CD4-positive, CD25-positive, alpha-beta regulatory T cell (primary cell): ENCODE measurements around the gene ERICH6B. TPM values are rescaled to one million over a fixed set of nuclear protein-coding genes. Genes with fewer than 3 reads are reported as not detected.

Experiments used
- ATAC-seq, 2 donors: fragments of 150-1000 bp; cut with Tn5 transposase; one replicate each; pipeline ENCODE4 v1.10.0; 2021; ENCODE audit warnings: low read depth in 2 of 2, moderate number of reproducible peaks in 2 of 2, moderate library complexity in 1 of 2
- DNase-seq, 3 donors: peaks; one replicate each; pipeline versions ENCODE4 v3.0.0 to v3.0.0-alpha.2; 2012 to 2022; ENCODE audit warnings: mixed read lengths in 1 of 3
- H3K27ac ChIP-seq: one replicate; pipeline ENCODE4 v1.7.0; 2013; ENCODE audit warnings: mild to moderate bottlenecking, low read length; ENCODE audit not compliant: insufficient read depth, poor library complexity, severe bottlenecking
- H3K27me3 ChIP-seq: one replicate; pipeline ENCODE4 v1.7.0; 2013; ENCODE audit warnings: low read length; ENCODE audit not compliant: control insufficient read depth, insufficient read depth
- H3K36me3 ChIP-seq: one replicate; pipeline ENCODE4 v1.7.0; 2013; ENCODE audit warnings: mild to moderate bottlenecking, low read length, moderate library complexity; ENCODE audit not compliant: control insufficient read depth, insufficient read depth
- H3K4me1 ChIP-seq: 2 replicates; pipeline ENCODE4 v1.7.0; 2013; ENCODE audit warnings: mild to moderate bottlenecking, low read length; ENCODE audit not compliant: insufficient read depth, control insufficient read depth, poor library complexity, severe bottlenecking
- H3K4me3 ChIP-seq: one replicate; pipeline ENCODE4 v1.7.0; 2013; ENCODE audit warnings: low read depth, mild to moderate bottlenecking, low read length, moderate library complexity
- H3K9me3 ChIP-seq, 2 experiments: 1 replicate in 1 of 2; 2 replicates in 1 of 2; pipeline ENCODE4 v1.7.0; 2013; ENCODE audit warnings: low read length in 2 of 2, mild to moderate bottlenecking in 1 of 2, moderate library complexity in 1 of 2; ENCODE audit not compliant: control insufficient read depth in 2 of 2
- H3K27ac Mint-ChIP-seq, 3 donors: one replicate each; pipeline ENCODE4 v1.8.0; 2020 to 2022; ENCODE audit warnings: mild to moderate bottlenecking in 3 of 3, mixed read lengths in 3 of 3, moderate library complexity in 2 of 3
- H3K27me3 Mint-ChIP-seq: one replicate; pipeline ENCODE4 v1.8.0; 2022; ENCODE audit warnings: mild to moderate bottlenecking, mixed read lengths
- H3K36me3 Mint-ChIP-seq: one replicate; pipeline ENCODE4 v1.8.0; 2020; ENCODE audit warnings: mixed read lengths
- H3K4me1 Mint-ChIP-seq, 4 donors: one replicate each; pipeline ENCODE4 v1.8.0; 2020 to 2022; ENCODE audit warnings: mixed read lengths in 4 of 4, mild to moderate bottlenecking in 1 of 4
- H3K4me3 Mint-ChIP-seq, 4 donors: one replicate each; pipeline ENCODE4 v1.8.0; 2020 to 2022; ENCODE audit warnings: mild to moderate bottlenecking in 4 of 4, mixed read lengths in 4 of 4, moderate library complexity in 3 of 4
- H3K9me3 Mint-ChIP-seq, 7 donors: one replicate each; pipeline ENCODE4 v1.8.0; 2020 to 2022; ENCODE audit warnings: mixed read lengths in 7 of 7, mild to moderate bottlenecking in 3 of 7, moderate library complexity in 2 of 7
- polyA plus RNA-seq, 4 donors: library from polyadenylated mRNA; unstranded; fragments of 300-500 nt; fragmentation: Illumina TruSeq; gene quantifications; one replicate each; pipeline ENCODE4 v1.2.3, GENCODE V29; 2021
- total RNA-seq: library from RNA; stranded (reverse); gene quantifications from one replicate; pipeline ENCODE4 v1.2.3, GENCODE V29; 2022

Gene ERICH6B
- total and polyA plus RNA-seq, 5 donors from 2014 or later: 0.38 TPM; not detected in 4

DNA sequence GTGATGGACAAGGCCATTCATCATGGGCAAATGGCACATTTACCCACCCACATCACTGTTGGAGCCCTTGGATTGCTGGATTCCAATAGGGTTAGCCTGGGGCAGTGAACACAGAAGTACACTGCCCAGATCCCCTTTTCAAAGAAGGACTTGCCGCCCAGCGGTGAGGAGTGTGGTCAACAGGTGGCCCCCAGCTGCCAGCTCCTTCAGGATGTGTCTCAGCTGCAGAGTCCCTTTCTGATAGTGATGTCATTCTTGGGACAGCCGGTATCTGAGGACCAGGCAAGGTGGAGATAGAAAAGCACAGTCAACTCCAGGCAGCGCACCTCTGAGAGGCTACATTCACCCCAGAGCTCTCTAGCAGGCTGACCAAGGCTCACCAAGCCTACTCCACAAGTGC is 16.9 kb downstream of the ERICH6B start:
- H3K4me1 Mint-ChIP-seq: no peaks in the 10 kb centered on the region
- peaks cover 0 to 3% (median 0%) of the 10 kb centered on the region in 7 donors for H3K9me3 Mint-ChIP-seq
- H3K27me3 ChIP-seq: peaks cover 8% of the 10 kb centered on the region
- H3K36me3 Mint-ChIP-seq: no peaks in the 10 kb centered on the region
- H3K4me3 ChIP-seq: no peak overlapping the region
- no peak for ATAC-seq
- H3K27ac ChIP-seq: no peak overlapping the region
- peaks cover 26% of the 10 kb centered on the region for H3K27me3 Mint-ChIP-seq
- no peaks in the 10 kb centered on the region for H3K9me3 ChIP-seq
- H3K4me1 ChIP-seq: no peaks in the 10 kb centered on the region
- no peaks in the 10 kb centered on the region for H3K36me3 ChIP-seq
- no peak overlapping the region for H3K27ac Mint-ChIP-seq
- H3K4me3 Mint-ChIP-seq: no peak overlapping the region
- DNase-seq: no peak

DNA sequence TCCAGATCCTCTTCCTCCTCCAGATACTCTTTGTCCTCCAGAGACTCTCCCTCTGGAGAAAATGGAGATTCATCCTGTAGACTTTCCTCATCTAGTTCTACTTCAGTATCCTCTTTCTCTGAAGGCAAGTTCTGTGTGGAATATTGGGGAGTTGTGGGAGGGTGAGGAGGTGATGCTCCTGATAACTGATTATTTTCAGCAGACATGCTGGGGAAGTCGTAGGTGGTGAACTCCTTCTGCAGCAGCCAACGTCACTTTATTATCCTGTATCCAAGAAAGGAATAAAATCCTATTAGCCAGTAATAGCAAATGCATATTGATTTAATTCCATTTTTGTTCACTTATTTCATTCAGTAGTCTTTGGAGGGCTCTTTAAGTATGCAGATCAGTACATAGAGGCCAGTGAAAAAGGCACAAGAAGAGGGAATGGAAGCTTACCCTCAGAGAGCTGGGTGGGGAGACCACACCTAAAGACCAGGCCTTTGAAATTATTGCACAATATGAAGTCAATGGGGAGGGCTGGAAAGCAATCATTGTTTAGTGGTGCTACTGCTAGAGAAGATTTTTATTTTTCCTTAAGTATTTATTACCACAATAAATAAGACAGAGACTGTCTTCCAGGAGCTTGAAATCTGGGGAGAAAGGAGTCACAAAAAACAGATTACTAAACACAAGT is 18.6 kb downstream of the ERICH6B start:
- Mint-ChIP-seq H3K9me3 (peaks cover 0 to 3% (median 0%) of the 10 kb centered on the region in 7 donors), H3K4me1 (no peaks in the 10 kb centered on the region), H3K36me3 (no peaks in the 10 kb centered on the region), H3K27me3 (peaks cover 29% of the 10 kb centered on the region), H3K27ac (no peak overlapping the region), H3K4me3 (no peak overlapping the region)
- ATAC-seq (no peak), DNase-seq (no peak)
- Histone ChIP-seq H3K4me1 (no peaks in the 10 kb centered on the region), H3K27ac (no peak overlapping the region), H3K27me3 (peaks cover 8% of the 10 kb centered on the region), H3K9me3 (no peaks in the 10 kb centered on the region), H3K36me3 (no peaks in the 10 kb centered on the region), H3K4me3 (no peak overlapping the region)

DNA sequence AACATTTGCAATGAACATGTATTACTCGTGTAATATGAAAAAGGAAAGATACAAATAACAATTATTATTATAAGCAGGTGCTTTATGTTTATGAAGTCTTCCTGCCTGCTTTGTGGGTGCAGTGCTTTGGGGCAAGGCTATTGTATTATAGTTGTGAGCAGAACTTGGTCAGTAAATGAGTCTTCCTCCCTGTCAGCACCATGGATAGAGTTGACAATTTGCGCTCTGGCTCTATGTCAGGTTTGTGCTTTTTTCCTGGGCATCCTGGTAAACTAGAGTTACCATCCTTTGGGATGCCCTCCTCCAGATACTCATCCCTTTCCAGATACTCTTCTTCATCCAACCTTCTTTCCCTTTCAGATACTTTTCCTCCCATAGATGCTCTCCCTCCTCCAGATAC is 19.6 kb downstream of the ERICH6B start:
- peaks cover 0 to 3% (median 0%) of the 10 kb centered on the region in 7 donors for H3K9me3 Mint-ChIP-seq
- H3K27ac Mint-ChIP-seq: peak overlapping the region in 1 of 3 donors; percentile 40
- Histone ChIP-seq H3K36me3 (no peaks in the 10 kb centered on the region), H3K4me3 (no peak overlapping the region), H3K27me3 (peaks cover 8% of the 10 kb centered on the region), H3K9me3 (no peaks in the 10 kb centered on the region), H3K27ac (no peak overlapping the region), H3K4me1 (no peaks in the 10 kb centered on the region)
- H3K4me1 Mint-ChIP-seq: no peaks in the 10 kb centered on the region
- H3K4me3 Mint-ChIP-seq: no peak overlapping the region
- H3K27me3 Mint-ChIP-seq: peaks cover 29% of the 10 kb centered on the region
- ATAC-seq (no peak), DNase-seq (no peak)
- H3K36me3 Mint-ChIP-seq: no peaks in the 10 kb centered on the region

DNA sequence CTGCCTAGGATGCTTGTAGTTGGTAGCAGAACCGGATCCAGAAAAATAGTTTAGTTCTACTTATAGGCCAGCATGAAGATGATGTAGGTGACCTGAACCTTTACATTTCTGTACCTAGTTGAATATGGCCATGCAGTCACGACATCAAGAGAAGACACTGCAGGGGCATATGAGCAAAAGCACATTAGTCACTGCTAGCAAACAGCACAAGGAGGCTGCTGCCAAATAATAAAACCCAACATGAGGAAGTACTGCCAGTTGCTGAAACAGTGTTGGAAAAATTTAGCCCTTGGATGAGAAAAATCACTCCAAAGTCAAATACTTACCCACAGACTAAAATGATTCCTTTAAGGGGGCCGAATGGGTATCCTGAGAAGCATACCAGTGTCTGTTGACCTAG is 20.8 kb downstream of the ERICH6B start:
- Histone ChIP-seq H3K4me1 (no peaks in the 10 kb centered on the region), H3K36me3 (no peaks in the 10 kb centered on the region), H3K27ac (no peak overlapping the region), H3K4me3 (no peak overlapping the region), H3K9me3 (peaks cover 0 to 3% of the 10 kb centered on the region in 2 experiments), H3K27me3 (peaks cover 8% of the 10 kb centered on the region)
- Mint-ChIP-seq H3K4me1 (no peaks in the 10 kb centered on the region), H3K27me3 (peaks cover 24% of the 10 kb centered on the region), H3K36me3 (no peaks in the 10 kb centered on the region), H3K27ac (no peak overlapping the region), H3K9me3 (peaks cover 0 to 3% (median 0%) of the 10 kb centered on the region in 7 donors), H3K4me3 (no peak overlapping the region)
- ATAC-seq: no peak
- DNase-seq: no peak

DNA sequence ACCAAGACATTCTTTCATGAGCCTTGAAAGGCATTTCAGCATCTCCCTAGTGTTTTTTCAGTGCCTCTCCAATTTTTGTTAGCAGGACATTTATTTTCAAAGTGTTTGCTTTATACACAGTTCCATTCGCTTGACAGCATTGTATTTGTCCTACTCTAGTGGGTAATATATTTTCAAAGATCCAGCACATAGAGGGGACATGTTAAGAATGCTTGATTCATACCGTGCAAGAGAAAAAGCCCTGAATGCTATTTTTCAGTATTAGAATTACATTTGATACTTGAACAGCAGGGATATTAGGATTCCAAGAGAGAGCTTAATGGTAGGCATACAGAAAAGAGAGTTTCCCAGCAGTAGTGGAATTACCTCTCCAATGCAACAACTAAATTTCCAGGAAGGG is 21.3 kb downstream of the ERICH6B start:
- Mint-ChIP-seq H3K4me3 (no peak overlapping the region), H3K9me3 (peaks cover 0 to 3% (median 0%) of the 10 kb centered on the region in 7 donors)

DNA sequence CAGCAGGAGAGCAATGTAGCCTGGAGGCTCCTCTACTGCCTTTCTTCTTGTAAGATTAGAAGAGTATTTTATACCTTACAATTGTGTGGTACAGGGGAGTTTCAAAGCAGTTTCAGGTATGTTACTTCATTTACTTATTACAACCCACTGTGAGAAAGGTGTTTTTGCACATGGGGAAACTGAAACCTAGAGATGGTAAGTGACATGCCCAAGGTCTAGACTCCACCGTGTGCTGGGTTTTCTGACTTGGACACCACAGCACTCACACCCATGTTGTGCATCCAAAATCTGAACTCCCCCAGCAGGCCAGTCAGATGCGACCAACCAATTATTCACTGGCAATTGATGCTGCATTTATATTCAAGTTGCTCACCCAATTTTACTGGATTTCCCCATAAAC is 22.8 kb downstream of the ERICH6B start:
- peaks cover 0 to 3% of the 10 kb centered on the region in 2 experiments for H3K9me3 ChIP-seq
- Mint-ChIP-seq H3K36me3 (no peaks in the 10 kb centered on the region), H3K4me1 (no peaks in the 10 kb centered on the region), H3K27me3 (peaks cover 24% of the 10 kb centered on the region), H3K27ac (no peak overlapping the region), H3K9me3 (peaks cover 0 to 2% (median 0%) of the 10 kb centered on the region in 7 donors), H3K4me3 (no peak overlapping the region)
- no peak overlapping the region for H3K27ac ChIP-seq
- ATAC-seq: no peak
- no peak for DNase-seq
- H3K4me3 ChIP-seq: no peak overlapping the region
- H3K4me1 ChIP-seq: no peaks in the 10 kb centered on the region
- H3K27me3 ChIP-seq: peaks cover 8% of the 10 kb centered on the region
- H3K36me3 ChIP-seq: no peaks in the 10 kb centered on the region

More for the DNA sequence above, 21.3 kb downstream of the ERICH6B start:
- H3K27me3 ChIP-seq: peaks cover 8% of the 10 kb centered on the region
- Mint-ChIP-seq H3K27ac (no peak overlapping the region), H3K36me3 (no peaks in the 10 kb centered on the region), H3K4me1 (no peaks in the 10 kb centered on the region), H3K27me3 (peaks cover 24% of the 10 kb centered on the region)
- peaks cover 0 to 3% of the 10 kb centered on the region in 2 experiments for H3K9me3 ChIP-seq
- no peaks in the 10 kb centered on the region for H3K4me1 ChIP-seq
- H3K4me3 ChIP-seq: no peak overlapping the region
- DNase-seq (no peak), ATAC-seq (no peak)
- no peak overlapping the region for H3K27ac ChIP-seq
- no peaks in the 10 kb centered on the region for H3K36me3 ChIP-seq

DNA sequence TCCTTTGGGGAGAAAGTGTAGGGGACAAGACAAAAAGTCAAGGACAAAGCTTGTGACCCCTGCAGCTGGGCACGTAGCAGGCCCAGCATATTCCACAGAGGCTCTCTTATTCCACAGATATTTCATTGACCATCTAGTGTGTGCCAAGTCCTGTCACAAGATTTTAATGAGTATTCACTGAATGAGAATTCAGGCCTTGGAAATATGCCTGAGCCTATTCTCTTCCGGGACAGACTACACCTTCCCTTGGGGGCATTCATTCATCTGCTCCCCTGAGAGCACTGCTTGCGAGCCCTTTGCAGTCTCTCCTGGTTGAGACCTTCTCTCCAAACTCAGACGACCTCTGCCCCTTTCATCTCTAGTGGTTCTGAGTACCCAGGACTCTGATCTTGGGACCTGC is 25.5 kb downstream of the ERICH6B start:
- no peak overlapping the region for H3K4me3 ChIP-seq
- no peaks in the 10 kb centered on the region for H3K4me1 ChIP-seq
- DNase-seq: no peak
- Mint-ChIP-seq H3K9me3 (peaks cover 0 to 2% (median 0%) of the 10 kb centered on the region in 7 donors), H3K4me3 (no peak overlapping the region), H3K27ac (no peak overlapping the region), H3K4me1 (no peaks in the 10 kb centered on the region), H3K36me3 (peaks cover 3% of the 10 kb centered on the region), H3K27me3 (peaks cover 8% of the 10 kb centered on the region)
- H3K27ac ChIP-seq: no peak overlapping the region
- no peaks in the 10 kb centered on the region for H3K27me3 ChIP-seq
- no peak for ATAC-seq
- H3K9me3 ChIP-seq: peaks cover 0 to 3% of the 10 kb centered on the region in 2 experiments
- no peaks in the 10 kb centered on the region for H3K36me3 ChIP-seq

DNA sequence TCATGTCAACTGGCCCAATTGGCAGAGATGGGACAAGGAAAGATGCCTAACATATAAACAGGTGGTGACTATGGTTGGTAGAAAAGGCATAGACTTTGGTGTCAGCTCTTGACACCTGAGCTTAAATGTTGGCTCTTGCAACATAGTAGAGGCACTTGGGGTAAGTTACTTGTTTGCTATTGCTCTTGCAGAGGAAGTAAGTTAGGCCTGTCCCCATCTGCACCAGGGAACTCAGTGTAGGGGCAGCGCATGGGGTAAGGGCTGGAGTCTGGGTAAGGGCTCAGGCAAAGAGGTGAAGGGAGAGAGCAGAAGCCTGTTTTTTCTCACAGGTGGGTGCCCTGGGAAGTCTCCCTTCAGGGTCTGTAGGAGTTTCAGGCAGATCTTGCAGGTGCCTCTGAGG is 27.6 kb downstream of the ERICH6B start:
- Mint-ChIP-seq H3K4me1 (no peaks in the 10 kb centered on the region), H3K27ac (no peak overlapping the region), H3K27me3 (peaks cover 8% of the 10 kb centered on the region), H3K9me3 (peaks cover 0 to 2% (median 0%) of the 10 kb centered on the region in 7 donors), H3K4me3 (no peak overlapping the region), H3K36me3 (peaks cover 3% of the 10 kb centered on the region)
- H3K9me3 ChIP-seq: peaks cover 0 to 3% of the 10 kb centered on the region in 2 experiments
- no peak overlapping the region for H3K4me3 ChIP-seq
- no peaks in the 10 kb centered on the region for H3K4me1 ChIP-seq
- no peak overlapping the region for H3K27ac ChIP-seq
- H3K36me3 ChIP-seq: no peaks in the 10 kb centered on the region
- no peak for ATAC-seq
- H3K27me3 ChIP-seq: no peaks in the 10 kb centered on the region
- no peak for DNase-seq
